Measurements from ENCODE around the gene SEC61B.

SEC61B gene

GRCh38 chr9:99226054-99226453 lies 4.0 kb downstream of the SEC61B start:
- TF ChIP-seq YY1 (IDR thresholded peaks at IDR 0.05; ENCODE audit: low read depth) (no peak), TCF12 (IDR thresholded peaks at IDR 0.05; ENCODE audit: low read depth) (no peak), ZBTB7A (IDR thresholded peaks at IDR 0.05; ENCODE audit: low read depth) (no peak), EGR1 (IDR thresholded peaks at IDR 0.05) (no peak), EP300 (IDR thresholded peaks at IDR 0.05; ENCODE audit: borderline replicate concordance) (no peak), CREB1 (IDR thresholded peaks at IDR 0.05; ENCODE audit: low read depth) (no peak), RAD21 (IDR thresholded peaks at IDR 0.05; ENCODE audit: low read depth) (no peak), USF1 (IDR thresholded peaks at IDR 0.05) (no peak), CEBPB (IDR thresholded peaks at IDR 0.05) (no peak), TEAD4 (IDR thresholded peaks at IDR 0.05) (no peak), NFIC (IDR thresholded peaks at IDR 0.05) (no peak), FOXM1 (IDR thresholded peaks at IDR 0.05; ENCODE audit: borderline replicate concordance, low read depth) (no peak), REST (IDR thresholded peaks at IDR 0.05; ENCODE audit: low read depth) (no peak), MAX (IDR thresholded peaks at IDR 0.05) (no peak)

- TF ChIP-seq CEBPB (IDR thresholded peaks at IDR 0.05) (no peak), CREB1 (IDR thresholded peaks at IDR 0.05; ENCODE audit: low read depth) (no peak), EP300 (IDR thresholded peaks at IDR 0.05; ENCODE audit: borderline replicate concordance) (no peak), YY1 (IDR thresholded peaks at IDR 0.05; ENCODE audit: low read depth) (no peak), EGR1 (IDR thresholded peaks at IDR 0.05) (no peak), USF1 (IDR thresholded peaks at IDR 0.05) (no peak), FOXM1 (IDR thresholded peaks at IDR 0.05; ENCODE audit: borderline replicate concordance, low read depth) (no peak), TAF1 (IDR thresholded peaks at IDR 0.05; ENCODE audit: low read depth) (no peak), REST (IDR thresholded peaks at IDR 0.05; ENCODE audit: low read depth) (no peak), TCF12 (IDR thresholded peaks at IDR 0.05; ENCODE audit: low read depth) (no peak), ZBTB7A (IDR thresholded peaks at IDR 0.05; ENCODE audit: low read depth) (no peak), TEAD4 (IDR thresholded peaks at IDR 0.05) (no peak), RAD21 (IDR thresholded peaks at IDR 0.05; ENCODE audit: low read depth) (no peak)
Observed at GRCh38 chr9:99230206-99230605, 8.1 kb downstream of the SEC61B start.

- TF ChIP-seq CREB1 (IDR thresholded peaks at IDR 0.05; ENCODE audit: low read depth) (no peak), USF1 (IDR thresholded peaks at IDR 0.05) (no peak), EGR1 (IDR thresholded peaks at IDR 0.05) (no peak), YY1 (IDR thresholded peaks at IDR 0.05; ENCODE audit: low read depth) (no peak), ZBTB7A (IDR thresholded peaks at IDR 0.05; ENCODE audit: low read depth) (no peak), MAX (IDR thresholded peaks at IDR 0.05) (no peak), CEBPB (IDR thresholded peaks at IDR 0.05) (no peak), FOXM1 (IDR thresholded peaks at IDR 0.05; ENCODE audit: borderline replicate concordance, low read depth) (no peak), EP300 (IDR thresholded peaks at IDR 0.05; ENCODE audit: borderline replicate concordance) (no peak), TAF1 (IDR thresholded peaks at IDR 0.05; ENCODE audit: low read depth) (no peak), NFIC (IDR thresholded peaks at IDR 0.05) (no peak), TCF12 (IDR thresholded peaks at IDR 0.05; ENCODE audit: low read depth) (no peak), REST (IDR thresholded peaks at IDR 0.05; ENCODE audit: low read depth) (no peak)
Observed at GRCh38 chr9:99231711-99232110, 9.6 kb downstream of the SEC61B start.

GRCh38 chr9:99234618-99235017 lies 12.5 kb downstream of the SEC61B start:
- TF ChIP-seq TCF12 (IDR thresholded peaks at IDR 0.05; ENCODE audit: low read depth) (no peak), NFIC (IDR thresholded peaks at IDR 0.05) (no peak), ZBTB7A (IDR thresholded peaks at IDR 0.05; ENCODE audit: low read depth) (no peak), REST (IDR thresholded peaks at IDR 0.05; ENCODE audit: low read depth) (no peak), YY1 (IDR thresholded peaks at IDR 0.05; ENCODE audit: low read depth) (no peak), RAD21 (IDR thresholded peaks at IDR 0.05; ENCODE audit: low read depth) (no peak), TEAD4 (IDR thresholded peaks at IDR 0.05) (no peak), MAX (IDR thresholded peaks at IDR 0.05) (no peak), EGR1 (IDR thresholded peaks at IDR 0.05) (no peak), CEBPB (IDR thresholded peaks at IDR 0.05) (no peak), FOXM1 (IDR thresholded peaks at IDR 0.05; ENCODE audit: borderline replicate concordance, low read depth) (no peak), TAF1 (IDR thresholded peaks at IDR 0.05; ENCODE audit: low read depth) (no peak), CREB1 (IDR thresholded peaks at IDR 0.05; ENCODE audit: low read depth) (no peak), USF1 (IDR thresholded peaks at IDR 0.05) (no peak), EP300 (IDR thresholded peaks at IDR 0.05; ENCODE audit: borderline replicate concordance) (no peak)

Data from Ishikawa (cell line).